22Rv1 (cell line): ENCODE measurements around the gene CAMK1D.

Experiments
- ZFX ChIP-seq: fragments of 450-650 bp; IDR thresholded peaks from 2 replicates; pipeline ENCODE4 v1.6.1; 2017; ENCODE audit warnings: antibody characterized with exemption, borderline replicate concordance
- TF ChIP-seq, protein P1 (sequence below): fragments of 450-650 bp; IDR thresholded peaks from 2 replicates; pipeline ENCODE4 v1.5.1; 2017; ENCODE audit warnings: mild to moderate bottlenecking

DNA sequence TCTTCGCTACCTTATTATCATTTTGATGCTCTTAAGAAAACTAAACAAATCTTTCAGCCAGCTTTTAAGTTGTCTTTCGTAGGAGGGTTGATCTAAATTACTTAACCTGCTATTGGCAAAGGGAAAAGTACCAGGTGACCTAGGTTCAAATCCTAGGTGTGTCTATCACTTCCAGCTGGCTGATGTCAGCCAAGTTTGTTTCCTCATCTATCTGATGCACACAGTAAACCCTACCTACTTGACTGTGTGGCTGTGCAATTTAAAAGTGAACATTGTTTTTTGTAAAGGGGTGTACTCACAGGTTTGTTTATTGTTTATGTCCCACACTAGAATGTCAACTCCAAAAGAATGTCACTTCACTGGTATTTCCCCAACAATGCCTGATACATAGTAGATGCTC, 21.9 kb upstream of the CAMK1D start:
- TF ChIP-seq, protein P1, sequence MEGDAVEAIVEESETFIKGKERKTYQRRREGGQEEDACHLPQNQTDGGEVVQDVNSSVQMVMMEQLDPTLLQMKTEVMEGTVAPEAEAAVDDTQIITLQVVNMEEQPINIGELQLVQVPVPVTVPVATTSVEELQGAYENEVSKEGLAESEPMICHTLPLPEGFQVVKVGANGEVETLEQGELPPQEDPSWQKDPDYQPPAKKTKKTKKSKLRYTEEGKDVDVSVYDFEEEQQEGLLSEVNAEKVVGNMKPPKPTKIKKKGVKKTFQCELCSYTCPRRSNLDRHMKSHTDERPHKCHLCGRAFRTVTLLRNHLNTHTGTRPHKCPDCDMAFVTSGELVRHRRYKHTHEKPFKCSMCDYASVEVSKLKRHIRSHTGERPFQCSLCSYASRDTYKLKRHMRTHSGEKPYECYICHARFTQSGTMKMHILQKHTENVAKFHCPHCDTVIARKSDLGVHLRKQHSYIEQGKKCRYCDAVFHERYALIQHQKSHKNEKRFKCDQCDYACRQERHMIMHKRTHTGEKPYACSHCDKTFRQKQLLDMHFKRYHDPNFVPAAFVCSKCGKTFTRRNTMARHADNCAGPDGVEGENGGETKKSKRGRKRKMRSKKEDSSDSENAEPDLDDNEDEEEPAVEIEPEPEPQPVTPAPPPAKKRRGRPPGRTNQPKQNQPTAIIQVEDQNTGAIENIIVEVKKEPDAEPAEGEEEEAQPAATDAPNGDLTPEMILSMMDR: no peak
- TF ChIP-seq ZFX: no peak
